OCI-LY3 (cell line): Measurements from ENCODE around the gene CAMTA1.

Experiments used
- H2AFZ ChIP-seq: fragments of 200-600, 300-600 bp; shearing (Covaris generic); 2 replicates; pipeline ENCODE4 v1.6.0; 2014; ENCODE audit warnings: antibody characterized with exemption, low read depth, low read length
- H3K27ac ChIP-seq: fragments of 200-600, 300-600 bp; sonication (generic); 2 replicates; pipeline ENCODE4 v1.5.1; 2014; ENCODE audit warnings: mild to moderate bottlenecking, low read length, moderate library complexity, mixed read lengths
- H3K27me3 ChIP-seq: fragments of 200-600, 300-600 bp; sonication (generic); 2 replicates; pipeline ENCODE4 v1.6.1; 2014; ENCODE audit warnings: low read depth, low read length, mixed read lengths
- H3K36me3 ChIP-seq: fragments of 200-600, 300-600 bp; sonication (generic); replicated peaks from 2 replicates; pipeline ENCODE3; 2014; ENCODE audit warnings: low read depth, low read length, mixed read lengths
- H3K4me1 ChIP-seq: fragments of 300-600, 200-600 bp; sonication (generic); 2 replicates; pipeline ENCODE4 v1.6.1; 2014; ENCODE audit warnings: low read length, mixed read lengths
- H3K4me2 ChIP-seq: fragments of 200-600, 300-600 bp; sonication (generic); 2 replicates; pipeline ENCODE4 v1.6.1; 2014; ENCODE audit warnings: low read length, mixed read lengths
- H3K4me3 ChIP-seq: fragments of 300-600, 200-600 bp; sonication (generic); 2 replicates; pipeline ENCODE4 v1.5.1; 2014; ENCODE audit warnings: antibody characterized with exemption, mild to moderate bottlenecking, low read length, moderate library complexity
- H3K79me2 ChIP-seq: fragments of 300-600, 200-600 bp; shearing (Covaris generic); 2 replicates; pipeline ENCODE4 v1.6.1; 2014; ENCODE audit warnings: mild to moderate bottlenecking, low read length, mixed read lengths
- H3K9ac ChIP-seq: fragments of 300-600, 200-600 bp; shearing (Covaris generic); 2 replicates; pipeline ENCODE4 v1.6.0; 2014; ENCODE audit warnings: mild to moderate bottlenecking, low read length, moderate library complexity
- H3K9me3 ChIP-seq: fragments of 200-600, 300-600 bp; shearing (Covaris generic); 2 replicates; pipeline ENCODE4 v1.6.1; 2014; ENCODE audit warnings: low read length, mixed read lengths; ENCODE audit not compliant: insufficient read depth
- H4K20me1 ChIP-seq: fragments of 200-600, 300-600 bp; sonication (generic); 2 replicates; pipeline ENCODE4 v1.6.1; 2016; ENCODE audit warnings: low read length, mixed read lengths; ENCODE audit not compliant: insufficient read depth
- EZH2phosphoT487 ChIP-seq: fragments of 200-600 bp; shearing (Covaris generic); IDR thresholded peaks from 2 replicates; pipeline ENCODE4 v1.6.1; 2018; ENCODE audit warnings: antibody characterized with exemption, mixed run types, low read depth
- TF ChIP-seq, protein P1 (sequence below): fragments of 200-600, 300-600 bp; sonication (generic); IDR thresholded peaks from 2 replicates; pipeline ENCODE4 v1.5.1; 2014; ENCODE audit warnings: antibody characterized with exemption, low read length, low read depth

Gene CAMTA1

DNA sequence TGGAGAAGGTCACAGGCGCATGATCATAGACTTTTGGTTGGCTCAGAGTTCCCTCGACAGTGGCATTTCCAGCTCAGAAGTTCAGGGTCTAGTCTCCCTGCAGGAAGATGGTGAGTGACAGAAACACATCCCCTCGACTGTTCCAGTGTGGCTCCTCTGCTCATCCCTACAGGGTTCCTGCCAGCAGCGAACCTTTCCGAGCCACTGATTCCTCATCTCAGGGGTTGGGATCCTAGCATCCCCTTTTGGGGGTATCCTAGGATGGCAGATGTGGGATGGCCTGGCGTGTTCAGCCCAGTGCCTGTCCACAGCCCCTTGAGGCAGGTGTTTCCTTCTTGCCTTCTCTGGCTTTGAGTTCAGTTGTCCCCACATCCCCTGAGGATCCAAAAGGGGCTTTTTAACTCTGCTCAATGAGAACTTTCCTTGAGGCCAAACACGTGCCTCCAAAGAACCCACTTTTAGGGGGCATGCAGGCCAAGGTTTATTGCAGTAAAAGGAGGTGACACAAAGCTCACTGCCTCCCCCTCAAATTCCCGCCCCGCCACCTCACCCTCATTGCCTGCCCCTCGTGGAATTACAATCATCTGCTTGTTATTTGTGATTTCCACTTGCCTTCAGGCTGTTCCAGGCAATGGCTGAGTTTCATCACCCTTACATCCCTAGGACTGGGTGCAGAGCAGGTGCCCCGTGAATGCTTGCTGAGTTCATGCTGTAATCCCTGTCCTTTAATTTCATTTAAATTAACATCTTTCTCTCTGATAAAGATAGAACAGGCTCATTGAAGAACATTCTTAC is 440.7 kb downstream of the CAMTA1 start:
- no peak overlapping the region for H3K4me3 ChIP-seq
- no peaks in the 10 kb centered on the region for H3K27me3 ChIP-seq
- H3K9me3 ChIP-seq, result no peaks in the 10 kb centered on the region
- H4K20me1 ChIP-seq, result no peaks in the 10 kb centered on the region
- no peak overlapping the region for H2AFZ ChIP-seq
- H3K9ac ChIP-seq, result no peak overlapping the region
- peaks cover 11% of the 10 kb centered on the region for H3K4me1 ChIP-seq
- no peak overlapping the region for H3K4me2 ChIP-seq
- no peaks in the 10 kb centered on the region for H3K36me3 ChIP-seq
- H3K27ac ChIP-seq, result no peak overlapping the region
- H3K79me2 ChIP-seq, result no peaks in the 10 kb centered on the region
- TF ChIP-seq, protein P1, sequence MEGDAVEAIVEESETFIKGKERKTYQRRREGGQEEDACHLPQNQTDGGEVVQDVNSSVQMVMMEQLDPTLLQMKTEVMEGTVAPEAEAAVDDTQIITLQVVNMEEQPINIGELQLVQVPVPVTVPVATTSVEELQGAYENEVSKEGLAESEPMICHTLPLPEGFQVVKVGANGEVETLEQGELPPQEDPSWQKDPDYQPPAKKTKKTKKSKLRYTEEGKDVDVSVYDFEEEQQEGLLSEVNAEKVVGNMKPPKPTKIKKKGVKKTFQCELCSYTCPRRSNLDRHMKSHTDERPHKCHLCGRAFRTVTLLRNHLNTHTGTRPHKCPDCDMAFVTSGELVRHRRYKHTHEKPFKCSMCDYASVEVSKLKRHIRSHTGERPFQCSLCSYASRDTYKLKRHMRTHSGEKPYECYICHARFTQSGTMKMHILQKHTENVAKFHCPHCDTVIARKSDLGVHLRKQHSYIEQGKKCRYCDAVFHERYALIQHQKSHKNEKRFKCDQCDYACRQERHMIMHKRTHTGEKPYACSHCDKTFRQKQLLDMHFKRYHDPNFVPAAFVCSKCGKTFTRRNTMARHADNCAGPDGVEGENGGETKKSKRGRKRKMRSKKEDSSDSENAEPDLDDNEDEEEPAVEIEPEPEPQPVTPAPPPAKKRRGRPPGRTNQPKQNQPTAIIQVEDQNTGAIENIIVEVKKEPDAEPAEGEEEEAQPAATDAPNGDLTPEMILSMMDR, result no peak
- no peak for TF ChIP-seq EZH2phosphoT487

DNA sequence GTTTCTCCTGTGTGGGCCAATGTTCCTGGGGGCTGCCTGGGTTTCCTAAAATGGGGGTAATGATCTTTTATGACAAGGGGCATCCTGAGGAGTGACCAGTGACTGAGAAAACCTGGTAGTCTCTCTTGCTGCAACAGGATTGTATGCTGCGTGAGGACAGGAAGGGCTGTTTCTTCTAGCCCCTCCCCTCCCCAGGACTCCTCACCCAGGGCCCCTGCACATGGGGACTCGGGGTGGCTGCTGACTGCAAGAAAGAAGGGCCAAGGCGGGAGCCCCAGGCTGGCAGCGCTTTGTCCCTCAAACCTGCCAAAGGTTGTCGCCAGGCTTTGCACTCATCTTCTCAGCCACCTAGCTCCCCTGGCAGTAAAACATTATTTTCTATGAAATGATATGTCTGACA is 442.4 kb downstream of the CAMTA1 start:
- H2AFZ ChIP-seq, result no peak overlapping the region
- TF ChIP-seq EZH2phosphoT487, result no peak
- TF ChIP-seq, protein P1, result no peak
- H4K20me1 ChIP-seq, result no peaks in the 10 kb centered on the region
- H3K9me3 ChIP-seq, result no peaks in the 10 kb centered on the region
- H3K9ac ChIP-seq, result no peak overlapping the region
- peaks cover 11% of the 10 kb centered on the region for H3K4me1 ChIP-seq
- no peak overlapping the region for H3K4me3 ChIP-seq
- no peaks in the 10 kb centered on the region for H3K79me2 ChIP-seq
- H3K27me3 ChIP-seq, result no peaks in the 10 kb centered on the region
- no peak overlapping the region for H3K27ac ChIP-seq
- H3K4me2 ChIP-seq, result no peak overlapping the region
- no peaks in the 10 kb centered on the region for H3K36me3 ChIP-seq

DNA sequence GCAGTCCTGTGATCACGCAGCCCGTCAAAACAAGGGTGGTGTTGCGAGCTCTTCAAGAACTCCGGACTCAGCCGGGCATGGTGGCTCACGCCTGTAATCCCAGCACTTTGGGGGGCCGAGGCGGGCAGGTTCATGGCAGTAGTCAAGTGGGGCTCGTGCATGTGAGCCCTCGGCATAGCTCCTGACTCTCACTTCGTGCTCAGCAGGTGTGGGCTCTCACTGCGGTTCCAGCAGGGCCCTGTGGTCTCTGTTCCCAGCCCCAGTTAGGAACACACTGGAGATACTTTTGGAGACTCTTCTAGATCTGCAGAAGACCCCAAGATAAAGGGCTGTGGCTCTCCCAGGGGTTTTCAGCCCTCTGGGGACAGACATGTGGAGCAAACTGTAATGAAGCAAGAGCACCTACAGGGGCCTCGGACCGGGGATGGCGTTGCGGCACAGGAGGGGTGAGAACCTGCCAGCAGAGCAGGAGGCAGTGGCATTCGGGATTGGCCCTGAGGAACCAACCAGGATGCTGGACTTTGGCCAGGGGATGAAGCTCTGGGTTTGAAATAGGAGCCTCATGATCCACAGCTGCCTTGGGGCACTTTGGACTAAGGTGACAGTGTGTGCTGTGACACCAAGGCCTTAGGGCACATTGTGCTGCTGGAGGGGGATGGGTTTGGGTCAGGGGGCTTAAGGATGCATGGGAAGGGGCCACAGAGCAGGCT is 443.2 kb downstream of the CAMTA1 start:
- no peaks in the 10 kb centered on the region for H3K9me3 ChIP-seq
- no peaks in the 10 kb centered on the region for H4K20me1 ChIP-seq
- TF ChIP-seq, protein P1, result no peak
- no peak for TF ChIP-seq EZH2phosphoT487
- H3K27ac ChIP-seq, result no peak overlapping the region
- no peak overlapping the region for H3K4me3 ChIP-seq
- H3K27me3 ChIP-seq, result no peaks in the 10 kb centered on the region
- no peaks in the 10 kb centered on the region for H3K79me2 ChIP-seq
- H3K36me3 ChIP-seq, result no peaks in the 10 kb centered on the region
- no peak overlapping the region for H3K4me2 ChIP-seq
- H3K9ac ChIP-seq, result no peak overlapping the region
- H3K4me1 ChIP-seq, result peaks cover 11% of the 10 kb centered on the region
- H2AFZ ChIP-seq, result no peak overlapping the region

DNA sequence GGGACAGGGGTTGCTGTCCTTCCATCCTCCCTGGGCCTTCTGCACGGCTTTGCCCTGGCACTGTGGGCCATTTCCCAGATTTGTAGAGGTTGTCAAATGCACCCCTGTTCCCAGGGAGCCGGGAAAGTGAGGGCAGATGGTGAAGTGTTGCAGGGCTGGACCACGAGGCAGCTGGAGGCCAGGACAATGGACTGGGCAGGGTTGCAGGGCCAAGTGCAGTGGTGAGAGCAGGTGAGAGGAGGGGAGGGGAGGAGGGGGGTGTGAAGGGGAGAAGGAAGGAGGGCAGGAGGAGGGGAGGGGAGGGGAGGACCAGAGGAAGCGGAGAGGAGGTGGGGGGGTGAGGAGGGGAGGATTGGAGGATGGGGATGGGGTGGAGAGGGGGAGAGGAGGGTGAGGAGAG is 443.9 kb downstream of the CAMTA1 start:
- no peak for TF ChIP-seq EZH2phosphoT487
- TF ChIP-seq, protein P1, result no peak
- H3K27ac ChIP-seq, result no peak overlapping the region
- no peak overlapping the region for H3K4me2 ChIP-seq

More for the DNA sequence above, 443.9 kb downstream of the CAMTA1 start:
- H3K36me3 ChIP-seq, result no peaks in the 10 kb centered on the region
- H2AFZ ChIP-seq, result no peak overlapping the region
- peaks cover 11% of the 10 kb centered on the region for H3K4me1 ChIP-seq
- H3K4me3 ChIP-seq, result no peak overlapping the region
- no peaks in the 10 kb centered on the region for H3K27me3 ChIP-seq
- no peak overlapping the region for H3K9ac ChIP-seq
- H3K79me2 ChIP-seq, result no peaks in the 10 kb centered on the region
- H4K20me1 ChIP-seq, result no peaks in the 10 kb centered on the region
- no peaks in the 10 kb centered on the region for H3K9me3 ChIP-seq
